HEK293 (cell line): ENCODE data around the gene SLC9A2.

Experiments used
- CTCF ChIP-seq: fragments of 450-650 bp; formaldehyde crosslinking; IDR thresholded peaks from 2 replicates; pipeline ENCODE4 v1.5.1; 2016; ENCODE audit warnings: missing biosample characterization, missing genetic modification characterization
- GFI1B ChIP-seq: fragments of 450-650 bp; formaldehyde crosslinking; IDR thresholded peaks from 2 replicates; pipeline ENCODE4 v1.5.1; 2016; ENCODE audit warnings: missing biosample characterization, missing genetic modification characterization
- ZBTB8A ChIP-seq: fragments of 450-650 bp; formaldehyde crosslinking; IDR thresholded peaks from 2 replicates; pipeline ENCODE4 v1.5.1; 2016; ENCODE audit warnings: missing biosample characterization, missing genetic modification characterization
- ZNF274 ChIP-seq, 2 experiments: fragments of 200-500 bp in 1 of 2; fragments of 450-650 bp in 1 of 2; sonication (Bioruptor generic) in 1 of 2; formaldehyde crosslinking in 1 of 2; IDR thresholded peaks; 2 replicates each; pipeline versions ENCODE4 v1.5.1 to v1.6.1; 2014 to 2016; ENCODE audit warnings: borderline replicate concordance in 1 of 2, inconsistent platforms in 1 of 2, low read length in 1 of 2, missing biosample characterization in 1 of 2, missing genetic modification characterization in 1 of 2
- TF ChIP-seq, protein P1 (sequence below): fragments of 450-650 bp; formaldehyde crosslinking; IDR thresholded peaks from 2 replicates; pipeline ENCODE4 v1.5.1; 2016; ENCODE audit warnings: missing biosample characterization, missing genetic modification characterization

GRCh38 chr2:102604769-102605168 lies 14.6 kb upstream of the SLC9A2 start:
- TF ChIP-seq CTCF (tag by site-specific recombination) (no peak), ZNF274 (IDR thresholded peaks at IDR 0.05; ENCODE audit: low read length) (no peak), ZNF274 (tag by site-specific recombination; IDR thresholded peaks at IDR 0.05; ENCODE audit: borderline replicate concordance) (no peak), GFI1B (tag by site-specific recombination) (no peak), ZBTB8A (tag by site-specific recombination) (no peak)
- TF ChIP-seq, protein P1, sequence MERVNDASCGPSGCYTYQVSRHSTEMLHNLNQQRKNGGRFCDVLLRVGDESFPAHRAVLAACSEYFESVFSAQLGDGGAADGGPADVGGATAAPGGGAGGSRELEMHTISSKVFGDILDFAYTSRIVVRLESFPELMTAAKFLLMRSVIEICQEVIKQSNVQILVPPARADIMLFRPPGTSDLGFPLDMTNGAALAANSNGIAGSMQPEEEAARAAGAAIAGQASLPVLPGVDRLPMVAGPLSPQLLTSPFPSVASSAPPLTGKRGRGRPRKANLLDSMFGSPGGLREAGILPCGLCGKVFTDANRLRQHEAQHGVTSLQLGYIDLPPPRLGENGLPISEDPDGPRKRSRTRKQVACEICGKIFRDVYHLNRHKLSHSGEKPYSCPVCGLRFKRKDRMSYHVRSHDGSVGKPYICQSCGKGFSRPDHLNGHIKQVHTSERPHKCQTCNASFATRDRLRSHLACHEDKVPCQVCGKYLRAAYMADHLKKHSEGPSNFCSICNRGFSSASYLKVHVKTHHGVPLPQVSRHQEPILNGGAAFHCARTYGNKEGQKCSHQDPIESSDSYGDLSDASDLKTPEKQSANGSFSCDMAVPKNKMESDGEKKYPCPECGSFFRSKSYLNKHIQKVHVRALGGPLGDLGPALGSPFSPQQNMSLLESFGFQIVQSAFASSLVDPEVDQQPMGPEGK (tag by site-specific recombination) = no peak
